CD4-positive, alpha-beta T cell treated with Interleukin-6 for 4 hours (primary cell): ENCODE measurements around the gene NR6A1.
"Not testable (repeated sequence)": the region's sequence is repeated elsewhere in the genome, so short reads cannot be mapped to it uniquely, and the experiment has no call there.

Source experiments
- DNase-seq: peaks from one replicate; pipeline ENCODE4 v3.0.0-alpha.2; 2020; ENCODE audit warnings: mixed read lengths

The NR6A1 gene

GRCh38 chr9:124776618-124776953, 5.5 kb upstream of the NR6A1 start:
- DNase-seq: no peak

GRCh38 chr9:124774129-124774978, 3.2 kb upstream of the NR6A1 start:
- peak; percentile 86 for DNase-seq

GRCh38 chr9:124773473-124774128, 2.5 kb upstream of the NR6A1 start:
- no peak for DNase-seq

- not testable (repeated sequence) for DNase-seq
Observed at GRCh38 chr9:124772877-124773276, 1.8 kb upstream of the NR6A1 start.

- peak; percentile 46 for DNase-seq
Observed at GRCh38 chr9:124771867-124772679, 962 bp upstream of the NR6A1 start.

GRCh38 chr9:124770359-124771020, 621 bp downstream of the NR6A1 start:
- peak; percentile 19 for DNase-seq

- no peak for DNase-seq
Observed at GRCh38 chr9:124769549-124770358, 1.4 kb downstream of the NR6A1 start.

- DNase-seq: no peak
Observed at GRCh38 chr9:124768750-124769548, 2.2 kb downstream of the NR6A1 start.

- DNase-seq: no peak
Observed at GRCh38 chr9:124768334-124768733, 2.8 kb downstream of the NR6A1 start.

- DNase-seq: no peak
Observed at GRCh38 chr9:124767821-124768220, 3.3 kb downstream of the NR6A1 start.

- DNase-seq: no peak
Observed at GRCh38 chr9:124766815-124767554, 4.1 kb downstream of the NR6A1 start.

- DNase-seq: no peak
Observed at GRCh38 chr9:124766326-124766725, 4.8 kb downstream of the NR6A1 start.

- no peak for DNase-seq
Observed at GRCh38 chr9:124765439-124765835, 5.7 kb downstream of the NR6A1 start.

GRCh38 chr9:124764774-124765438, 6.2 kb downstream of the NR6A1 start:
- DNase-seq: no peak

- no peak for DNase-seq
Observed at GRCh38 chr9:124762633-124763032, 8.5 kb downstream of the NR6A1 start.

GRCh38 chr9:124761710-124762109, 9.4 kb downstream of the NR6A1 start:
- no peak for DNase-seq

GRCh38 chr9:124761196-124761595, 9.9 kb downstream of the NR6A1 start:
- DNase-seq: no peak

GRCh38 chr9:124760719-124761118, 10.4 kb downstream of the NR6A1 start:
- DNase-seq: no peak

GRCh38 chr9:124759327-124759726, 11.8 kb downstream of the NR6A1 start:
- DNase-seq: no peak

- no peak for DNase-seq
Observed at GRCh38 chr9:124758691-124759090, 12.4 kb downstream of the NR6A1 start.
